Skeletal muscle tissue (tissue), 4 donors: Measurements from ENCODE around the gene ZNF26. TPM values are rescaled to one million over a fixed set of nuclear protein-coding genes. Genes with fewer than 3 reads are reported as not detected.
A peak's percentile ranks its signal among the peaks of the same experiment; 100 is the strongest.
"Not testable (repeated sequence)": the region's sequence is repeated elsewhere in the genome, so short reads cannot be mapped to it uniquely, and the experiment has no call there.

Experiments used
- H3K27ac ChIP-seq: one replicate; pipeline ENCODE4 v1.7.0; 2013; ENCODE audit warnings: mild to moderate bottlenecking, low read depth, low read length, inconsistent platforms
- H3K27me3 ChIP-seq, 3 donors: one replicate each; pipeline ENCODE4 v1.7.0; 2013; ENCODE audit warnings: low read length in 3 of 3; ENCODE audit not compliant: control insufficient read depth in 3 of 3, insufficient read depth in 3 of 3
- H3K36me3 ChIP-seq, 3 donors: one replicate each; pipeline ENCODE4 v1.7.0; 2013; ENCODE audit warnings: low read length in 3 of 3; ENCODE audit not compliant: control insufficient read depth in 3 of 3, insufficient read depth in 3 of 3
- H3K4me1 ChIP-seq, 3 donors: one replicate each; pipeline ENCODE4 v1.7.0; 2013; ENCODE audit warnings: low read length in 3 of 3, mild to moderate bottlenecking in 3 of 3; ENCODE audit not compliant: control insufficient read depth in 3 of 3, insufficient read depth in 3 of 3
- H3K4me3 ChIP-seq, 3 donors: one replicate each; pipeline ENCODE4 v1.7.0; 2013; ENCODE audit warnings: low read length in 3 of 3
- H3K9ac ChIP-seq, 3 donors: one replicate each; pipeline ENCODE4 v1.7.0; 2013; ENCODE audit warnings: low read length in 3 of 3, mild to moderate bottlenecking in 3 of 3, moderate library complexity in 2 of 3, low read depth in 1 of 3
- H3K9me3 ChIP-seq, 3 donors: one replicate each; pipeline ENCODE4 v1.7.0; 2013; ENCODE audit warnings: low read length in 3 of 3; ENCODE audit not compliant: control insufficient read depth in 3 of 3
- total RNA-seq: library from RNA; depleted of rRNA; stranded (reverse); fragments of >200 nt; gene quantifications from one replicate; pipeline ENCODE4 v1.2.3, GENCODE V29; 2014
- donor health status: Osteomylitis.

Gene ZNF26
- total RNA-seq: 8.4 TPM

- H3K9ac ChIP-seq: peak within 1 kb of the TSS; percentile 90 to 95 (median 95)
- peak within 1 kb of the TSS; percentile 95 to 98 (median 96) for H3K4me3 ChIP-seq
- H3K36me3 ChIP-seq: peaks cover 5 to 7% (median 6%) of the 10 kb centered on the region in 3 donors
- no peaks in the 10 kb centered on the region for H3K27me3 ChIP-seq
- H3K27ac ChIP-seq: peak within 1 kb of the TSS; percentile 84
- peaks cover 6 to 21% (median 7%) of the 10 kb centered on the region in 3 donors for H3K9me3 ChIP-seq
- peaks cover 8 to 18% (median 9%) of the 10 kb centered on the region in 3 donors for H3K4me1 ChIP-seq
Measured at GRCh38 chr12:132986001-132986884, at the start of gene ZNF26. Gene ZNF26 (plus strand): TSS chr12:132986367. CDS start chr12:132986841, 474 bp downstream.

- peaks cover 33 to 42% (median 34%) of the 10 kb centered on the region in 3 donors for H3K9me3 ChIP-seq
- H3K4me3 ChIP-seq, H3K27me3 ChIP-seq, H3K4me1 ChIP-seq, H3K9ac ChIP-seq, H3K27ac ChIP-seq: not testable (repeated sequence)
- peaks cover 33 to 44% (median 38%) of the 10 kb centered on the region in 3 donors for H3K36me3 ChIP-seq
Measured at GRCh38 chr12:132936921-132937320, 49.2 kb upstream of the ZNF26 start.

GRCh38 chr12:132937476-132937875 lies 48.7 kb upstream of the ZNF26 start:
- H3K27me3 ChIP-seq: no peaks in the 10 kb centered on the region
- H3K9me3 ChIP-seq: peaks cover 36 to 44% (median 37%) of the 10 kb centered on the region in 3 donors
- no peaks in the 10 kb centered on the region for H3K4me1 ChIP-seq
- H3K9ac ChIP-seq: no peak overlapping the region
- H3K36me3 ChIP-seq: peaks cover 34 to 44% (median 38%) of the 10 kb centered on the region in 3 donors
- H3K4me3 ChIP-seq: no peak overlapping the region
- no peak overlapping the region for H3K27ac ChIP-seq

GRCh38 chr12:132938807-132939206 lies 47.4 kb upstream of the ZNF26 start:
- Histone ChIP-seq H3K36me3 (peaks cover 38 to 44% (median 43%) of the 10 kb centered on the region in 3 donors), H3K9me3 (peaks cover 34 to 40% (median 38%) of the 10 kb centered on the region in 3 donors)
- H3K27me3 ChIP-seq, H3K27ac ChIP-seq, H3K4me3 ChIP-seq, H3K4me1 ChIP-seq, H3K9ac ChIP-seq: not testable (repeated sequence)

GRCh38 chr12:132940071-132940719 lies 46.0 kb upstream of the ZNF26 start:
- peaks cover 51 to 56% (median 52%) of the 10 kb centered on the region in 3 donors for H3K36me3 ChIP-seq
- no peaks in the 10 kb centered on the region for H3K27me3 ChIP-seq
- no peak overlapping the region for H3K27ac ChIP-seq
- no peaks in the 10 kb centered on the region for H3K4me1 ChIP-seq
- peaks cover 33 to 41% (median 33%) of the 10 kb centered on the region in 3 donors for H3K9me3 ChIP-seq
- peak overlapping the region in 2 of 3 donors; percentile 2 to 4 for H3K4me3 ChIP-seq
- no peak overlapping the region for H3K9ac ChIP-seq

GRCh38 chr12:132941336-132941954 lies 44.7 kb upstream of the ZNF26 start:
- Histone ChIP-seq H3K27me3 (no peaks in the 10 kb centered on the region), H3K27ac (no peak overlapping the region), H3K9me3 (peaks cover 35 to 46% (median 44%) of the 10 kb centered on the region in 3 donors), H3K9ac (no peak overlapping the region), H3K4me1 (no peaks in the 10 kb centered on the region), H3K4me3 (peak overlapping the region in 2 of 3 donors; percentile 22 to 26), H3K36me3 (peaks cover 62 to 68% (median 64%) of the 10 kb centered on the region in 3 donors)

GRCh38 chr12:132942611-132943010 lies 43.6 kb upstream of the ZNF26 start:
- Histone ChIP-seq H3K27ac (no peak overlapping the region), H3K9ac (no peak overlapping the region), H3K9me3 (peaks cover 32 to 48% (median 45%) of the 10 kb centered on the region in 3 donors), H3K4me3 (peak overlapping the region in 2 of 3 donors; percentile 11 to 45), H3K36me3 (peaks cover 64 to 72% (median 69%) of the 10 kb centered on the region in 3 donors), H3K27me3 (no peaks in the 10 kb centered on the region), H3K4me1 (no peaks in the 10 kb centered on the region)

- Histone ChIP-seq H3K4me1 (no peaks in the 10 kb centered on the region), H3K9me3 (peaks cover 52 to 65% (median 63%) of the 10 kb centered on the region in 3 donors), H3K4me3 (peak overlapping the region in 1 of 3 donors; percentile 53), H3K9ac (no peak overlapping the region), H3K36me3 (peaks cover 82 to 92% (median 83%) of the 10 kb centered on the region in 3 donors), H3K27ac (no peak overlapping the region), H3K27me3 (no peaks in the 10 kb centered on the region)
Measured at GRCh38 chr12:132945806-132946205, 40.4 kb upstream of the ZNF26 start.

GRCh38 chr12:132946246-132946820 lies 39.8 kb upstream of the ZNF26 start:
- H3K9me3 ChIP-seq: peaks cover 52 to 65% (median 63%) of the 10 kb centered on the region in 3 donors
- no peak overlapping the region for H3K27ac ChIP-seq
- no peaks in the 10 kb centered on the region for H3K4me1 ChIP-seq
- H3K27me3 ChIP-seq: no peaks in the 10 kb centered on the region
- no peak overlapping the region for H3K9ac ChIP-seq
- peaks cover 77 to 91% (median 77%) of the 10 kb centered on the region in 3 donors for H3K36me3 ChIP-seq
- peak overlapping the region in 1 of 3 donors; percentile 53 for H3K4me3 ChIP-seq
